ENCODE measurements around the gene CWC15.
"Not testable (repeated sequence)": the region's sequence is repeated elsewhere in the genome, so short reads cannot be mapped to it uniquely, and the experiment has no call there.

Gene CWC15

GRCh38 chr11:94913718-94914394, 59.5 kb downstream of the CWC15 start:
- DNase-seq: not testable (repeated sequence)

GRCh38 chr11:94912806-94913205, 60.5 kb downstream of the CWC15 start:
- no peak for DNase-seq

All from suppressor macrophage (primary cell).